Measurements from ENCODE around the gene ERBB4. TPM values are rescaled to one million over a fixed set of nuclear protein-coding genes. Genes with fewer than 3 reads are reported as not detected.
"Not testable (repeated sequence)": the region's sequence is repeated elsewhere in the genome, so short reads cannot be mapped to it uniquely, and the experiment has no call there.

The ERBB4 gene
- total RNA-seq, 1 donor from 2014 or later, result not detected

- intact Hi-C loops (cut with micrococcal nuclease), result no loop called here
These were observed 10.3 kb downstream of the ERBB4 start for GRCh38 chr2:212528106-212528856.

GRCh38 chr2:212526059-212526458, 12.5 kb downstream of the ERBB4 start:
- intact Hi-C loops (cut with micrococcal nuclease), result no loop called here

GRCh38 chr2:212523756-212524155, 14.8 kb downstream of the ERBB4 start:
- intact Hi-C loops (cut with micrococcal nuclease), result no loop called here

- intact Hi-C loops (cut with micrococcal nuclease), result no loop called here
These were observed 18.3 kb downstream of the ERBB4 start for GRCh38 chr2:212520340-212520739.

GRCh38 chr2:212517693-212518092, 20.9 kb downstream of the ERBB4 start:
- intact Hi-C loops (cut with micrococcal nuclease), result no loop called here

GRCh38 chr2:212505586-212505985, 33.0 kb downstream of the ERBB4 start:
- intact Hi-C loops (cut with micrococcal nuclease), result no loop called here

GRCh38 chr2:212495046-212495445, 43.6 kb downstream of the ERBB4 start:
- intact Hi-C loops (cut with micrococcal nuclease), result no loop called here

- intact Hi-C loops (cut with micrococcal nuclease), result no loop called here
These were observed 44.1 kb downstream of the ERBB4 start for GRCh38 chr2:212494418-212495020.

- intact Hi-C loops (cut with micrococcal nuclease), result no loop called here
These were observed 48.8 kb downstream of the ERBB4 start for GRCh38 chr2:212489719-212490346.

GRCh38 chr2:212488611-212489010, 50.0 kb downstream of the ERBB4 start:
- intact Hi-C loops (cut with micrococcal nuclease), result no loop called here

- intact Hi-C loops (cut with micrococcal nuclease), result no loop called here
These were observed 54.0 kb downstream of the ERBB4 start for GRCh38 chr2:212484563-212485080.

GRCh38 chr2:212480447-212480846, 58.2 kb downstream of the ERBB4 start:
- intact Hi-C loops (cut with micrococcal nuclease), result no loop called here

GRCh38 chr2:212477571-212477970, 61.0 kb downstream of the ERBB4 start:
- intact Hi-C loops (cut with micrococcal nuclease), result no loop called here

GRCh38 chr2:212473211-212473610, 65.4 kb downstream of the ERBB4 start:
- intact Hi-C loops (cut with micrococcal nuclease), result no loop called here

GRCh38 chr2:212467551-212467950, 71.1 kb downstream of the ERBB4 start:
- intact Hi-C loops (cut with micrococcal nuclease), result not testable (repeated sequence)

- intact Hi-C loops (cut with micrococcal nuclease), result no loop called here
These were observed 73.1 kb downstream of the ERBB4 start for GRCh38 chr2:212465456-212465855.

- intact Hi-C loops (cut with micrococcal nuclease), result not testable (repeated sequence)
These were observed 76.9 kb downstream of the ERBB4 start for GRCh38 chr2:212461708-212462107.

- intact Hi-C loops (cut with micrococcal nuclease), result no loop called here
These were observed 84.5 kb downstream of the ERBB4 start for GRCh38 chr2:212454149-212454548.

GRCh38 chr2:212451786-212452231, 86.8 kb downstream of the ERBB4 start:
- intact Hi-C loops (cut with micrococcal nuclease), result no loop called here

- intact Hi-C loops (cut with micrococcal nuclease), result no loop called here
These were observed 89.9 kb downstream of the ERBB4 start for GRCh38 chr2:212448698-212449097.

GRCh38 chr2:212441821-212442220, 96.8 kb downstream of the ERBB4 start:
- intact Hi-C loops (cut with micrococcal nuclease), result no loop called here

GRCh38 chr2:212441141-212441540, 97.5 kb downstream of the ERBB4 start:
- intact Hi-C loops (cut with micrococcal nuclease), result no loop called here

All from T-helper 2 cell treated with Interferon-gamma antibody and Interleukin-4, amounts not matched to agents 100 ng/mL and 5 ng/mL, for 36 hours (primary cell).